Chondrocyte (in vitro differentiated cells): ENCODE measurements around the gene TMEM19. TPM values are rescaled to one million over a fixed set of nuclear protein-coding genes. Genes with fewer than 3 reads are reported as not detected.

Source experiments
- DNase-seq: peaks from one replicate; pipeline ENCODE4 v3.0.0; 2021; ENCODE audit warnings: mixed read lengths, low spot score
- H3K27ac Mint-ChIP-seq: one replicate; pipeline ENCODE4 v1.8.0; 2021; ENCODE audit warnings: mild to moderate bottlenecking, moderate library complexity, mixed read lengths; ENCODE audit not compliant: unreplicated experiment
- H3K27me3 Mint-ChIP-seq: 2 replicates; pipeline ENCODE4 v1.8.0; 2021; ENCODE audit warnings: low read depth, mixed read lengths
- H3K36me3 Mint-ChIP-seq: 2 replicates; pipeline ENCODE4 v1.8.0; 2021; ENCODE audit warnings: low read depth, mixed read lengths
- H3K4me1 Mint-ChIP-seq: 2 replicates; pipeline ENCODE4 v1.8.0; 2021; ENCODE audit warnings: low read depth, mild to moderate bottlenecking, mixed read lengths
- H3K4me3 Mint-ChIP-seq: one replicate; pipeline ENCODE4 v1.8.0; 2021; ENCODE audit warnings: mild to moderate bottlenecking, moderate library complexity, mixed read lengths; ENCODE audit not compliant: unreplicated experiment
- H3K9me3 Mint-ChIP-seq: 2 replicates; pipeline ENCODE4 v1.8.0; 2021; ENCODE audit warnings: low read depth, mixed read lengths
- CTCF ChIP-seq: fragments of 200-600 bp; sonication (generic); IDR thresholded peaks from 2 replicates; pipeline ENCODE4 v1.5.0; 2021; ENCODE audit warnings: antibody characterized with exemption, mild to moderate bottlenecking, moderate library complexity
- total RNA-seq: library from RNA; stranded (reverse); gene quantifications from 3 replicates; pipeline ENCODE4 v1.2.1, GENCODE V29; 2021

TMEM19 gene
- total RNA-seq, 1 donor from 2014 or later, result 27.5 TPM

- no peak overlapping the region for H3K4me3 Mint-ChIP-seq
- no peak for DNase-seq
- TF ChIP-seq CTCF, result no peak
- H3K9me3 Mint-ChIP-seq, result no peaks in the 10 kb centered on the region
- no peaks in the 10 kb centered on the region for H3K36me3 Mint-ChIP-seq
- peaks cover 7% of the 10 kb centered on the region for H3K4me1 Mint-ChIP-seq
- H3K27ac Mint-ChIP-seq, result no peak overlapping the region
- peaks cover 17% of the 10 kb centered on the region for H3K27me3 Mint-ChIP-seq
These were observed 63.8 kb downstream of the TMEM19 start for GRCh38 chr12:71749666-71750065.

GRCh38 chr12:71752891-71753290, 67.0 kb downstream of the TMEM19 start:
- Mint-ChIP-seq H3K27ac (no peak overlapping the region), H3K4me1 (peaks cover 28% of the 10 kb centered on the region), H3K9me3 (no peaks in the 10 kb centered on the region), H3K36me3 (no peaks in the 10 kb centered on the region), H3K27me3 (peaks cover 17% of the 10 kb centered on the region), H3K4me3 (no peak overlapping the region)
- no peak for TF ChIP-seq CTCF
- DNase-seq, result no peak

Other genes with a start within 250 kb of the TMEM19 start
- 13.8 to 31.0 TPM (median 14.3 TPM) in 3 replicates for gene LGR5, start 246.3 kb upstream of the TMEM19 start, total RNA-seq
- gene ZFC3H1, start 22.2 kb upstream of the TMEM19 start, total RNA-seq, result 36.7 to 62.6 TPM (median 39.6 TPM) in 3 replicates
- gene THAP2, start 21.8 kb upstream of the TMEM19 start, total RNA-seq, result 4.8 to 5.9 TPM (median 5.2 TPM) in 3 replicates
- gene RAB21, start 68.8 kb downstream of the TMEM19 start, total RNA-seq, result 77.1 to 95.8 TPM (median 88.9 TPM) in 3 replicates
- 31.3 to 40.2 TPM (median 36.1 TPM) in 3 replicates for gene TBC1D15, start 153.7 kb downstream of the TMEM19 start, total RNA-seq